Liver (tissue), 9 donors: ENCODE results near the gene S100PBP. TPM values are rescaled to one million over a fixed set of nuclear protein-coding genes. Genes with fewer than 3 reads are reported as not detected.

Experiments used
- DNase-seq: peaks from one replicate; pipeline ENCODE4 v3.0.0-alpha.2; 2017; ENCODE audit warnings: low spot score
- H3K27ac ChIP-seq, 2 donors: one replicate each; pipeline ENCODE4 v1.7.0; 2013; ENCODE audit warnings: inconsistent platforms in 2 of 2, low read length in 2 of 2, control low read depth in 1 of 2, low read depth in 1 of 2, mild to moderate bottlenecking in 1 of 2
- H3K27me3 ChIP-seq, 4 donors: one replicate each; pipeline versions ENCODE4 v1.6.1 to v1.7.0; 2013; ENCODE audit warnings: low read length in 3 of 4, inconsistent platforms in 1 of 4, mild to moderate bottlenecking in 1 of 4, moderate library complexity in 1 of 4; ENCODE audit not compliant: control insufficient read depth in 4 of 4, insufficient read depth in 4 of 4
- H3K36me3 ChIP-seq, 4 donors: one replicate each; pipeline versions ENCODE4 v1.6.1 to v1.7.0; 2013; ENCODE audit warnings: low read length in 3 of 4, mild to moderate bottlenecking in 3 of 4, low read depth in 1 of 4, moderate library complexity in 1 of 4; ENCODE audit not compliant: control insufficient read depth in 4 of 4, insufficient read depth in 3 of 4
- H3K4me1 ChIP-seq, 4 donors: one replicate each; pipeline versions ENCODE4 v1.6.1 to v1.7.0; 2013; ENCODE audit warnings: low read length in 3 of 4, mild to moderate bottlenecking in 3 of 4, moderate library complexity in 1 of 4; ENCODE audit not compliant: control insufficient read depth in 4 of 4, insufficient read depth in 4 of 4
- H3K4me3 ChIP-seq, 3 donors: one replicate each; pipeline versions ENCODE4 v1.6.1 to v1.7.0; 2013; ENCODE audit warnings: low read length in 3 of 3, control low read depth in 1 of 3, low read depth in 1 of 3, mild to moderate bottlenecking in 1 of 3
- H3K9ac ChIP-seq, 2 donors: one replicate each; pipeline ENCODE4 v1.7.0; 2013; ENCODE audit warnings: low read length in 2 of 2, mild to moderate bottlenecking in 2 of 2, moderate library complexity in 2 of 2, control low read depth in 1 of 2, low read depth in 1 of 2
- H3K9me3 ChIP-seq, 4 donors: one replicate each; pipeline versions ENCODE4 v1.6.1 to v1.7.0; 2013; ENCODE audit warnings: low read length in 3 of 4; ENCODE audit not compliant: control insufficient read depth in 4 of 4
- EGR1 ChIP-seq, 2 donors: IDR thresholded peaks; 2 replicates each; pipeline ENCODE4 v1.6.1; 2016 to 2018; ENCODE audit warnings: antibody characterized with exemption in 2 of 2, low read depth in 2 of 2
- FOXA1 ChIP-seq: IDR thresholded peaks from 2 replicates; pipeline ENCODE4 v1.6.1; 2016; ENCODE audit warnings: antibody characterized with exemption
- HNF4G ChIP-seq: IDR thresholded peaks from 2 replicates; pipeline ENCODE4 v1.6.1; 2016; ENCODE audit warnings: antibody characterized with exemption
- JUND ChIP-seq, 2 donors: IDR thresholded peaks; 2 replicates each; pipeline ENCODE4 v1.6.1; 2016; ENCODE audit warnings: antibody characterized with exemption in 2 of 2
- NR2F2 ChIP-seq: IDR thresholded peaks from 2 replicates; pipeline ENCODE4 v1.6.1; 2016; ENCODE audit warnings: antibody characterized with exemption
- RXRA ChIP-seq, 2 donors: IDR thresholded peaks; 2 replicates each; pipeline ENCODE4 v1.6.1; 2017 to 2018; ENCODE audit warnings: antibody characterized with exemption in 2 of 2, mild to moderate bottlenecking in 1 of 2
- SP1 ChIP-seq: IDR thresholded peaks from 2 replicates; pipeline ENCODE4 v1.6.1; 2018; ENCODE audit warnings: antibody characterized with exemption, mild to moderate bottlenecking
- WGBS: extraction: QIAGEN DNeasy Blood & Tissue Kit; methylation state at CpG from one replicate; pipeline ENCODE4 v1.1.7; 2013; 5-methylcytosine and 5-hydroxymethylcytosine counted together
- polyA plus RNA-seq, 2 donors: library from polyadenylated mRNA; stranded (reverse) in 1 of 2; unstranded in 1 of 2; fragments of 200-250 nt in 1 of 2; fragments of >200 nt in 1 of 2; fragmentation: Nextera tagmentation in 1 of 2; extraction: Ambion mirVana in 1 of 2; gene quantifications; one replicate each; pipeline versions ENCODE4 v1.2.1 to v1.2.3, GENCODE V29; 2013 to 2015
- total RNA-seq, 2 donors: library from RNA; depleted of rRNA; stranded (reverse); fragments of >200 nt; gene quantifications; one replicate each; pipeline ENCODE4 v1.2.3, GENCODE V29; 2014
- TF ChIP-seq, protein P1 (sequence below): IDR thresholded peaks from 2 replicates; pipeline ENCODE4 v1.6.1; 2016; ENCODE audit warnings: antibody characterized with exemption
- TF ChIP-seq, protein P2 (sequence below): IDR thresholded peaks from 2 replicates; pipeline ENCODE4 v1.6.1; 2016; ENCODE audit warnings: antibody characterized with exemption, mild to moderate bottlenecking
- TF ChIP-seq, protein P3 (sequence below): IDR thresholded peaks from 2 replicates; pipeline ENCODE4 v1.6.1; 2016; ENCODE audit warnings: antibody characterized with exemption
- donor health status: healthy.
- donor health status: healthy.
- donor health status: healthy.
- donor health status: healthy.
- donor health status: healthy.

S100PBP gene
- total and polyA plus RNA-seq, 4 donors: 1.9 to 24.8 (median 11.1) TPM

DNA sequence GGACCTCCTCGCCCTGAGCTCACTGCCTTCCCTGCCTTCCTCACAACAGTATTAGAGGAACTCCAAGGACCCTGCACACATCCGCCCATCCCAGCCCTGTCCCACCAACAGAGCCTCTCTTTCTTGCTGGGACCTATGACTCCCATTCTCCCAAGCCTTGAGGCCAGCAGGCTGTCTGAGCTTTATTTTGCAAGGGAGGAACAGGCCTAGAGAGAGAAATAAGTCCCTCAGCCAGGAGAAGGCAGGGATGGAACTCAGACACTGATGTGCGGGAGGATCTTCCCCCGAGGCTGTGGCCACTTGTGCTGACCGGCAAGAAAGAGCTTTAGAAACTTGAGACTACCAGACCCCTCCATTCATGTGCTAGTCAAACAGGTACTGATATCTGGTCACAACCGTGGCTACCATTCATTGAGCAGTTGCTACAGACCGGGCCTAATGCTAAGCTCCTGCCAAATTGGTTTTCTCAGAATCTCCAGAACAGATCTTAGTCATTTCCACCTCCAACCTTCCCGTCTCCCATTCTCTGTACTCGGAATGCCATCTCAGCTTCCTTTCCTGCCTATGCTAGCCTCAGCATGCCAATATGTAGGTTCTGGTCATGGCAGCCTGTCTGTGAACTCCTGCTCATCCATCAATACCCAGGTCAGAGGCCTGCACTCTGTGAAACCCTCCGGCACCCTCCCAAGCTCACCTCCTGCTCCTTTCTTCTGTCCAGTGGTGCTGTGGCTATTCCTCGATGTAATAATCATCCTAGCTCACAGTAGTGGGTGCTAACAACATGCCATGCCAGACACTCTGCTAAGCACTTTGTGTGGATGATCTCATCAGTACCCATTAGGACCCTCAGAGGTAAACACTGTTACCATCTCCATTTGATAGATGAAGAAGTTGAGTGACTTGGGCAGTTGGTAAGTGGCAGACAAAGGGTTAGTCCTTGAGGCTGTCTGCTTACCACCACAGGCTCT is 79.9 kb downstream of the S100PBP start:
- H3K36me3 ChIP-seq: no peaks in the 10 kb centered on the region
- H3K27ac ChIP-seq: no peak overlapping the region
- H3K9ac ChIP-seq: no peak overlapping the region
- no peak for DNase-seq
- 89% methylated on average over 11 of the region's 11 CpGs for WGBS
- no peaks in the 10 kb centered on the region for H3K9me3 ChIP-seq
- TF ChIP-seq SP1: no peak
- TF ChIP-seq HNF4G: no peak
- TF ChIP-seq, protein P1, sequence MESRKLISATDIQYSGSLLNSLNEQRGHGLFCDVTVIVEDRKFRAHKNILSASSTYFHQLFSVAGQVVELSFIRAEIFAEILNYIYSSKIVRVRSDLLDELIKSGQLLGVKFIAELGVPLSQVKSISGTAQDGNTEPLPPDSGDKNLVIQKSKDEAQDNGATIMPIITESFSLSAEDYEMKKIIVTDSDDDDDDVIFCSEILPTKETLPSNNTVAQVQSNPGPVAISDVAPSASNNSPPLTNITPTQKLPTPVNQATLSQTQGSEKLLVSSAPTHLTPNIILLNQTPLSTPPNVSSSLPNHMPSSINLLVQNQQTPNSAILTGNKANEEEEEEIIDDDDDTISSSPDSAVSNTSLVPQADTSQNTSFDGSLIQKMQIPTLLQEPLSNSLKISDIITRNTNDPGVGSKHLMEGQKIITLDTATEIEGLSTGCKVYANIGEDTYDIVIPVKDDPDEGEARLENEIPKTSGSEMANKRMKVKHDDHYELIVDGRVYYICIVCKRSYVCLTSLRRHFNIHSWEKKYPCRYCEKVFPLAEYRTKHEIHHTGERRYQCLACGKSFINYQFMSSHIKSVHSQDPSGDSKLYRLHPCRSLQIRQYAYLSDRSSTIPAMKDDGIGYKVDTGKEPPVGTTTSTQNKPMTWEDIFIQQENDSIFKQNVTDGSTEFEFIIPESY: no peak
- TF ChIP-seq, protein P2, sequence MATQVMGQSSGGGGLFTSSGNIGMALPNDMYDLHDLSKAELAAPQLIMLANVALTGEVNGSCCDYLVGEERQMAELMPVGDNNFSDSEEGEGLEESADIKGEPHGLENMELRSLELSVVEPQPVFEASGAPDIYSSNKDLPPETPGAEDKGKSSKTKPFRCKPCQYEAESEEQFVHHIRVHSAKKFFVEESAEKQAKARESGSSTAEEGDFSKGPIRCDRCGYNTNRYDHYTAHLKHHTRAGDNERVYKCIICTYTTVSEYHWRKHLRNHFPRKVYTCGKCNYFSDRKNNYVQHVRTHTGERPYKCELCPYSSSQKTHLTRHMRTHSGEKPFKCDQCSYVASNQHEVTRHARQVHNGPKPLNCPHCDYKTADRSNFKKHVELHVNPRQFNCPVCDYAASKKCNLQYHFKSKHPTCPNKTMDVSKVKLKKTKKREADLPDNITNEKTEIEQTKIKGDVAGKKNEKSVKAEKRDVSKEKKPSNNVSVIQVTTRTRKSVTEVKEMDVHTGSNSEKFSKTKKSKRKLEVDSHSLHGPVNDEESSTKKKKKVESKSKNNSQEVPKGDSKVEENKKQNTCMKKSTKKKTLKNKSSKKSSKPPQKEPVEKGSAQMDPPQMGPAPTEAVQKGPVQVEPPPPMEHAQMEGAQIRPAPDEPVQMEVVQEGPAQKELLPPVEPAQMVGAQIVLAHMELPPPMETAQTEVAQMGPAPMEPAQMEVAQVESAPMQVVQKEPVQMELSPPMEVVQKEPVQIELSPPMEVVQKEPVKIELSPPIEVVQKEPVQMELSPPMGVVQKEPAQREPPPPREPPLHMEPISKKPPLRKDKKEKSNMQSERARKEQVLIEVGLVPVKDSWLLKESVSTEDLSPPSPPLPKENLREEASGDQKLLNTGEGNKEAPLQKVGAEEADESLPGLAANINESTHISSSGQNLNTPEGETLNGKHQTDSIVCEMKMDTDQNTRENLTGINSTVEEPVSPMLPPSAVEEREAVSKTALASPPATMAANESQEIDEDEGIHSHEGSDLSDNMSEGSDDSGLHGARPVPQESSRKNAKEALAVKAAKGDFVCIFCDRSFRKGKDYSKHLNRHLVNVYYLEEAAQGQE: no peak
- no peak for TF ChIP-seq FOXA1
- no peak for TF ChIP-seq EGR1 (IDR thresholded peaks at IDR 0.05; ENCODE audit: low read depth in 2 of 2)
- TF ChIP-seq, protein P3, sequence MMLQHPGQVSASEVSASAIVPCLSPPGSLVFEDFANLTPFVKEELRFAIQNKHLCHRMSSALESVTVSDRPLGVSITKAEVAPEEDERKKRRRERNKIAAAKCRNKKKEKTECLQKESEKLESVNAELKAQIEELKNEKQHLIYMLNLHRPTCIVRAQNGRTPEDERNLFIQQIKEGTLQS: no peak
- H3K27me3 ChIP-seq: no peaks in the 10 kb centered on the region
- H3K4me1 ChIP-seq: peaks cover 3 to 22% (median 10%) of the 10 kb centered on the region in 4 donors
- no peak overlapping the region for H3K4me3 ChIP-seq

DNA sequence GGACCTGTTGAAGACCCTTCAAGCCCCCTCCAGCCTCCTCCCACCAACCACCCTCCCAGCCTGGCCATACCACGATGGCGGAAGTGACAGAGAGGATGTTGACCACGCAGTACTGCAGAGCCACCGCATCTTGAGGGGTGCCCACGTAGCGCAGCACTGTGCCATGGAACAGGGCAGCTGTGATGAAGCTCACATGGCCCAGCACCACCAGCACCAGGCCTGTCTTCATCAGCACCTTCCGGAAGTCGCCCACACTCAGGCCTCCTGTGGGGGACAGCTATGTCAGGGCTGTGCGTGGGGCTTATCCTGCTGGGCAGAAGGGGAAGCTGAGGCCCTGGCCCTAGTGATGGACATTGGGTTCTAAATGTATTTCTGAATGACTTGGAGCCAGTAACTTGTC is 80.6 kb downstream of the S100PBP start:
- TF ChIP-seq RXRA (IDR thresholded peaks at IDR 0.05) (no peak), HNF4G (no peak), NR2F2 (no peak), JUND (IDR thresholded peaks at IDR 0.05) (no peak), SP1 (no peak)
- TF ChIP-seq, protein P2: no peak
- H3K4me1 ChIP-seq: peaks cover 2 to 22% (median 7%) of the 10 kb centered on the region in 4 donors
- DNase-seq: no peak
- H3K27me3 ChIP-seq: no peaks in the 10 kb centered on the region
- no peak overlapping the region for H3K9ac ChIP-seq
- no peak overlapping the region for H3K27ac ChIP-seq
- H3K4me3 ChIP-seq: no peak overlapping the region
- H3K36me3 ChIP-seq: no peaks in the 10 kb centered on the region
- no peaks in the 10 kb centered on the region for H3K9me3 ChIP-seq
- WGBS: 95% methylated on average over 9 of the region's 9 CpGs
